HepG2 (cell line): Measurements from ENCODE around the gene CMTR2. TPM values are rescaled to one million over a fixed set of nuclear protein-coding genes. Genes with fewer than 3 reads are reported as not detected.

ENCODE experiments used
- CEBPG ChIP-seq: IDR thresholded peaks from 2 replicates; pipeline ENCODE4 v1.6.1; 2016
- NCOA1 ChIP-seq: sonication (generic); formaldehyde crosslinking; IDR thresholded peaks from 2 replicates; pipeline ENCODE4 v1.9.0; 2021; ENCODE audit warnings: missing genetic modification reagents
- SRSF9 ChIP-seq: fragments of 200-400 bp; formaldehyde crosslinking; IDR thresholded peaks from 2 replicates; pipeline ENCODE4 v1.6.1; 2018; ENCODE audit warnings: borderline replicate concordance, mild to moderate bottlenecking, low read depth, low read length; ENCODE audit not compliant: insufficient read depth, poor library complexity, severe bottlenecking
- TBL1XR1 ChIP-seq: fragments of 150-350 bp; IDR thresholded peaks from 2 replicates; pipeline ENCODE4 v1.6.1; 2014; ENCODE audit warnings: borderline replicate concordance, low read length; ENCODE audit not compliant: partially characterized antibody
- ZNF766 ChIP-seq: sonication (generic); formaldehyde crosslinking; IDR thresholded peaks from 2 replicates; pipeline ENCODE4 v1.5.0; 2020; ENCODE audit warnings: missing genetic modification reagents, borderline replicate concordance
- polyA plus RNA-seq, 8 experiments: library from polyadenylated mRNA; depleted of rRNA in 3 of 8; stranded (reverse) in 7 of 8; unstranded in 1 of 8; fragments of >200 nt; fragmentation: Illumina TruSeq in 4 of 8; extraction: Trizol in 4 of 8; gene quantifications; 2 replicates each; pipeline versions ENCODE4 v1.2.1 to v1.2.3, GENCODE V29; 2011 to 2016; ENCODE audit warnings: low read depth in 4 of 8, missing spikeins in 1 of 8, mixed read lengths in 1 of 8; ENCODE audit not compliant: insufficient read depth in 1 of 8
- total RNA-seq, 5 experiments: library from RNA; depleted of rRNA; stranded (reverse); fragments of >200 nt; fragmentation: Illumina TruSeq; extraction: Trizol; gene quantifications; 2 replicates each; pipeline ENCODE4 v1.2.3, GENCODE V29; 2016; ENCODE audit warnings: low read depth in 1 of 5
- TF ChIP-seq, protein P1 (sequence below): sonication (generic); formaldehyde crosslinking; IDR thresholded peaks from 2 replicates; pipeline ENCODE4 v1.8.1; 2023; ENCODE audit warnings: mild to moderate bottlenecking, missing genetic modification reagents
- TF ChIP-seq, protein P2 (sequence below): sonication (generic); formaldehyde crosslinking; IDR thresholded peaks from 2 replicates; pipeline ENCODE4 v1.5.0; 2020; ENCODE audit warnings: missing genetic modification reagents
- TF ChIP-seq, protein P3 (sequence below): sonication (generic); formaldehyde crosslinking; IDR thresholded peaks from 2 replicates; pipeline ENCODE4 v1.9.0; 2022; ENCODE audit warnings: low read depth, missing genetic modification reagents
- TF ChIP-seq, protein P4 (sequence below), 2 experiments: fragments of 450-650 bp in 1 of 2; sonication (generic) in 1 of 2; formaldehyde crosslinking in 1 of 2; IDR thresholded peaks; 2 replicates each; pipeline versions ENCODE4 v1.6.1 to v1.8.0; 2016 to 2022; ENCODE audit warnings: antibody characterized with exemption in 1 of 2, mild to moderate bottlenecking in 1 of 2, missing genetic modification reagents in 1 of 2

CMTR2 gene
- total and polyA plus RNA-seq, 2 of the 13 experiments (the other 11 are each of a cell fraction or from before 2014, with no cell fraction given), result 15.0 to 19.9 TPM

DNA sequence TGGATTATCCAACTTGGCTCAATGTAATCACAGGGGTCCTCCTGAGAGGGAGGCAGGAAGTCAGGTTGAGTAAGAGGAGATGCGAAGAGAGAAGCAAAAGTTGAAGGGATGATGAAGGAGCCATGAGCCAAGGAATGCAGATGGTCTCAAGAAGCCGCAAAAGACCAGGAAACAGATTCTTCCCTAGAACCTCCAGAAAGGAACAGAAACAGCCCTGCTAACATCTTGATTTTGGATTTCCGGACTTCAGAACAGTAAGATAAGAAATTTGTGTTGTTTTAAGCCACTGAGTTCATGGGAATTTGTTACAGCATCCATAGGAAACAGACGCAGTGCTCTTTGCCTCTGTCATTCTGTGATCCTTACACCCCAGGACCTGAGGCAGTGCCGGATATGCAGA, 26.8 kb downstream of the CMTR2 start (continued):
- TF ChIP-seq, protein P1, sequence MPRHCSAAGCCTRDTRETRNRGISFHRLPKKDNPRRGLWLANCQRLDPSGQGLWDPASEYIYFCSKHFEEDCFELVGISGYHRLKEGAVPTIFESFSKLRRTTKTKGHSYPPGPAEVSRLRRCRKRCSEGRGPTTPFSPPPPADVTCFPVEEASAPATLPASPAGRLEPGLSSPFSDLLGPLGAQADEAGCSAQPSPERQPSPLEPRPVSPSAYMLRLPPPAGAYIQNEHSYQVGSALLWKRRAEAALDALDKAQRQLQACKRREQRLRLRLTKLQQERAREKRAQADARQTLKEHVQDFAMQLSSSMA (CRISPR knock-in tag), result no peak
- no peak for TF ChIP-seq CEBPG (CRISPR knock-in tag)
- TF ChIP-seq SRSF9, result no peak
- TF ChIP-seq ZNF766 (CRISPR knock-in tag), result no peak
- no peak for TF ChIP-seq TBL1XR1
- TF ChIP-seq, protein P2, sequence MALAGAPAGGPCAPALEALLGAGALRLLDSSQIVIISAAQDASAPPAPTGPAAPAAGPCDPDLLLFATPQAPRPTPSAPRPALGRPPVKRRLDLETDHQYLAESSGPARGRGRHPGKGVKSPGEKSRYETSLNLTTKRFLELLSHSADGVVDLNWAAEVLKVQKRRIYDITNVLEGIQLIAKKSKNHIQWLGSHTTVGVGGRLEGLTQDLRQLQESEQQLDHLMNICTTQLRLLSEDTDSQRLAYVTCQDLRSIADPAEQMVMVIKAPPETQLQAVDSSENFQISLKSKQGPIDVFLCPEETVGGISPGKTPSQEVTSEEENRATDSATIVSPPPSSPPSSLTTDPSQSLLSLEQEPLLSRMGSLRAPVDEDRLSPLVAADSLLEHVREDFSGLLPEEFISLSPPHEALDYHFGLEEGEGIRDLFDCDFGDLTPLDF (CRISPR knock-in tag), result no peak
- TF ChIP-seq, protein P3, sequence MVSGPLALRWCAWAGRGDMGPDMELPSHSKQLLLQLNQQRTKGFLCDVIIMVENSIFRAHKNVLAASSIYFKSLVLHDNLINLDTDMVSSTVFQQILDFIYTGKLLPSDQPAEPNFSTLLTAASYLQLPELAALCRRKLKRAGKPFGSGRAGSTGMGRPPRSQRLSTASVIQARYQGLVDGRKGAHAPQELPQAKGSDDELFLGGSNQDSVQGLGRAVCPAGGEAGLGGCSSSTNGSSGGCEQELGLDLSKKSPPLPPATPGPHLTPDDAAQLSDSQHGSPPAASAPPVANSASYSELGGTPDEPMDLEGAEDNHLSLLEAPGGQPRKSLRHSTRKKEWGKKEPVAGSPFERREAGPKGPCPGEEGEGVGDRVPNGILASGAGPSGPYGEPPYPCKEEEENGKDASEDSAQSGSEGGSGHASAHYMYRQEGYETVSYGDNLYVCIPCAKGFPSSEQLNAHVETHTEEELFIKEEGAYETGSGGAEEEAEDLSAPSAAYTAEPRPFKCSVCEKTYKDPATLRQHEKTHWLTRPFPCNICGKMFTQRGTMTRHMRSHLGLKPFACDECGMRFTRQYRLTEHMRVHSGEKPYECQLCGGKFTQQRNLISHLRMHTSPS, result no peak
- TF ChIP-seq NCOA1 (CRISPR knock-in tag), result no peak
- TF ChIP-seq, protein P4, sequence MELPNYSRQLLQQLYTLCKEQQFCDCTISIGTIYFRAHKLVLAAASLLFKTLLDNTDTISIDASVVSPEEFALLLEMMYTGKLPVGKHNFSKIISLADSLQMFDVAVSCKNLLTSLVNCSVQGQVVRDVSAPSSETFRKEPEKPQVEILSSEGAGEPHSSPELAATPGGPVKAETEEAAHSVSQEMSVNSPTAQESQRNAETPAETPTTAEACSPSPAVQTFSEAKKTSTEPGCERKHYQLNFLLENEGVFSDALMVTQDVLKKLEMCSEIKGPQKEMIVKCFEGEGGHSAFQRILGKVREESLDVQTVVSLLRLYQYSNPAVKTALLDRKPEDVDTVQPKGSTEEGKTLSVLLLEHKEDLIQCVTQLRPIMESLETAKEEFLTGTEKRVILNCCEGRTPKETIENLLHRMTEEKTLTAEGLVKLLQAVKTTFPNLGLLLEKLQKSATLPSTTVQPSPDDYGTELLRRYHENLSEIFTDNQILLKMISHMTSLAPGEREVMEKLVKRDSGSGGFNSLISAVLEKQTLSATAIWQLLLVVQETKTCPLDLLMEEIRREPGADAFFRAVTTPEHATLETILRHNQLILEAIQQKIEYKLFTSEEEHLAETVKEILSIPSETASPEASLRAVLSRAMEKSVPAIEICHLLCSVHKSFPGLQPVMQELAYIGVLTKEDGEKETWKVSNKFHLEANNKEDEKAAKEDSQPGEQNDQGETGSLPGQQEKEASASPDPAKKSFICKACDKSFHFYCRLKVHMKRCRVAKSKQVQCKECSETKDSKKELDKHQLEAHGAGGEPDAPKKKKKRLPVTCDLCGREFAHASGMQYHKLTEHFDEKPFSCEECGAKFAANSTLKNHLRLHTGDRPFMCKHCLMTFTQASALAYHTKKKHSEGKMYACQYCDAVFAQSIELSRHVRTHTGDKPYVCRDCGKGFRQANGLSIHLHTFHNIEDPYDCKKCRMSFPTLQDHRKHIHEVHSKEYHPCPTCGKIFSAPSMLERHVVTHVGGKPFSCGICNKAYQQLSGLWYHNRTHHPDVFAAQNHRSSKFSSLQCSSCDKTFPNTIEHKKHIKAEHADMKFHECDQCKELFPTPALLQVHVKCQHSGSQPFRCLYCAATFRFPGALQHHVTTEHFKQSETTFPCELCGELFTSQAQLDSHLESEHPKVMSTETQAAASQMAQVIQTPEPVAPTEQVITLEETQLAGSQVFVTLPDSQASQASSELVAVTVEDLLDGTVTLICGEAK (IDR thresholded peaks at IDR 0.05), result no peak
- TF ChIP-seq, protein P4 (CRISPR knock-in tag; IDR thresholded peaks at IDR 0.05), result no peak
